Upper lobe of left lung (tissue), 4 donors: ENCODE measurements around the gene SLC22A17.

Source experiments
- POLR2A ChIP-seq, 4 donors: fragments of 450-650 bp; IDR thresholded peaks; one replicate each; pipeline ENCODE4 v1.5.1; 2016 to 2017; ENCODE audit warnings: antibody characterized with exemption in 4 of 4, mild to moderate bottlenecking in 2 of 4
- POLR2AphosphoS5 ChIP-seq, 2 donors: sonication (generic); formaldehyde crosslinking; IDR thresholded peaks; one replicate each; pipeline ENCODE4 v1.5.1; 2017; ENCODE audit warnings: antibody characterized with exemption in 2 of 2
- TF ChIP-seq, protein P1 (sequence below), 6 experiments: fragments of 450-650 bp in 4 of 6; fragments of 200-600 bp in 2 of 6; sonication (generic) in 2 of 6; IDR thresholded peaks; one replicate each; pipeline ENCODE4 v1.5.1; 2016 to 2019; ENCODE audit warnings: antibody characterized with exemption in 6 of 6

DNA sequence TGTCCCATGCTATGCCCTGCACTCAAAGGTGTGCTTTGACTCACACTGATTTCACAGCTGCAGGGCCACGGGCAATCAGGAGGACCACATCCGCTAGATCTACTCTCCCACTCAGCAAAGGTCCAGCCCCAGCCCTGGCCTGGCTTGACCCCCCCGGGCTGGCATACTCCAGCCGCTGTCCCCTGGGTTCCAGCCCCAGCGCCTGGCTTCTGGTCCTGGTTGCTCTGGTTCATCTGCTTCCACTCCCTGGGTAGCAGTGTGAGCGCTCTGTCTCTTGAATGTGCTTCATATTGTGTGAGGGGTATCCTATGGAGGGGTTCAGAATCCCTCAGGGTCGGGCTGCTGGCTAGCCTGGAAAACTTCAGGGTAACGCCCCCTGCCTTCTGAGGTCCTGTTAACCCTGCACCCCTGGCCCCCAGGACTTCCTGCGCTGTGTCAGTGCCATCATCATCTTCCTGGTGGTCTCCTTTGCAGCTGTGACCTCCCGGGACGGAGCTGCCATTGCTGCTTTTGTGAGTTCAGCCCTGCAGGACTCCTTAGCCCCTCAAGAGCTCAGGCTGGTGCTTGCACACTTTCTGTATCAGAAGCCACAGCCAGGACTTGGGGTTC lies 26.0 kb upstream of the SLC22A17 start:
- TF ChIP-seq, protein P1, sequence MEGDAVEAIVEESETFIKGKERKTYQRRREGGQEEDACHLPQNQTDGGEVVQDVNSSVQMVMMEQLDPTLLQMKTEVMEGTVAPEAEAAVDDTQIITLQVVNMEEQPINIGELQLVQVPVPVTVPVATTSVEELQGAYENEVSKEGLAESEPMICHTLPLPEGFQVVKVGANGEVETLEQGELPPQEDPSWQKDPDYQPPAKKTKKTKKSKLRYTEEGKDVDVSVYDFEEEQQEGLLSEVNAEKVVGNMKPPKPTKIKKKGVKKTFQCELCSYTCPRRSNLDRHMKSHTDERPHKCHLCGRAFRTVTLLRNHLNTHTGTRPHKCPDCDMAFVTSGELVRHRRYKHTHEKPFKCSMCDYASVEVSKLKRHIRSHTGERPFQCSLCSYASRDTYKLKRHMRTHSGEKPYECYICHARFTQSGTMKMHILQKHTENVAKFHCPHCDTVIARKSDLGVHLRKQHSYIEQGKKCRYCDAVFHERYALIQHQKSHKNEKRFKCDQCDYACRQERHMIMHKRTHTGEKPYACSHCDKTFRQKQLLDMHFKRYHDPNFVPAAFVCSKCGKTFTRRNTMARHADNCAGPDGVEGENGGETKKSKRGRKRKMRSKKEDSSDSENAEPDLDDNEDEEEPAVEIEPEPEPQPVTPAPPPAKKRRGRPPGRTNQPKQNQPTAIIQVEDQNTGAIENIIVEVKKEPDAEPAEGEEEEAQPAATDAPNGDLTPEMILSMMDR (IDR thresholded peaks at IDR 0.05) = no peak
- TF ChIP-seq POLR2A (IDR thresholded peaks at IDR 0.05) (no peak), POLR2AphosphoS5 (IDR thresholded peaks at IDR 0.05) (no peak)
